ENCODE measurements around the gene EXOC4.
"Not testable (repeated sequence)": the region's sequence is repeated elsewhere in the genome, so short reads cannot be mapped to it uniquely, and the experiment has no call there.

Gene EXOC4

GRCh38 chr7:133962646-133963045, 709.8 kb downstream of the EXOC4 start:
- no peak for DNase-seq

GRCh38 chr7:133963629-133964028, 710.8 kb downstream of the EXOC4 start:
- no peak for DNase-seq

- no peak for DNase-seq
Observed at GRCh38 chr7:133971625-133972024, 718.7 kb downstream of the EXOC4 start.

- no peak for DNase-seq
Observed at GRCh38 chr7:133973710-133974109, 720.8 kb downstream of the EXOC4 start.

DNA sequence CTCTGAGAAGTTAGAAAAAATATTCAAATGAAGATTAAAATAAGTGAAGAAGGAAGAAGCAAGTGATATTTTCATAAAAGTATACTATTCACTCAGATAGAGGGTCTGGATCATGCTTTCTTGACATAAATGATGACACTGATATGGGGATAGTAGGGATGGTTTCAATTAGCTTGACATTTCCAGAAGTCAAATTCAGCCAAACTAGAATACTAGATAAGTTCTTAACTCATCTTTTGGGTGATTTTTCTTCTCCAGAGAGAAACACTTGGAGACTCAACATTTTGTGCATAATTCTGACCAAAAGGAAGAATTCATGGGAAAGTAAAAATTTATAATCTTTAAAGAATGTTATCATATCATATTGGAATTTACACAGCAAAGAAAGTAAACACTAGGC, 722.3 kb downstream of the EXOC4 start:
- DNase-seq = no peak

DNA sequence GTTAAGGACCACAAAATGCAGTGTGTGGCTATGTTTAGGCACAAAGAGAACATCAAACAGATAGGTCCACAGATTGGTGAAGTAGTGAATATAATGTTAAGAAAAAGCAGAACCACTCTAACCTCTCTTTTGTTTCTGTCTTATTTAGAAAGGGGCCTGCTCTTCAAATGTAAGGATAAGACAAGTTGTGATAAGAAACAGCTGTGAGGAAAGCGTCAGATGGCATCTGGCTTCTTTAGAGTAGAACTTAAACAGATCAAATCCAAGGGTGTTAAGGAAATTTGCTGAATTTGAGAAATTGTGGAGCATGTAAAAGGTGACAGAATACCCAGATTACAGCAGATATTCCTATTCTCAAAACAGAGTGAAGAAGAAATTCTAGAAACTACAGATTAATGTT, 723.3 kb downstream of the EXOC4 start:
- DNase-seq = no peak

DNA sequence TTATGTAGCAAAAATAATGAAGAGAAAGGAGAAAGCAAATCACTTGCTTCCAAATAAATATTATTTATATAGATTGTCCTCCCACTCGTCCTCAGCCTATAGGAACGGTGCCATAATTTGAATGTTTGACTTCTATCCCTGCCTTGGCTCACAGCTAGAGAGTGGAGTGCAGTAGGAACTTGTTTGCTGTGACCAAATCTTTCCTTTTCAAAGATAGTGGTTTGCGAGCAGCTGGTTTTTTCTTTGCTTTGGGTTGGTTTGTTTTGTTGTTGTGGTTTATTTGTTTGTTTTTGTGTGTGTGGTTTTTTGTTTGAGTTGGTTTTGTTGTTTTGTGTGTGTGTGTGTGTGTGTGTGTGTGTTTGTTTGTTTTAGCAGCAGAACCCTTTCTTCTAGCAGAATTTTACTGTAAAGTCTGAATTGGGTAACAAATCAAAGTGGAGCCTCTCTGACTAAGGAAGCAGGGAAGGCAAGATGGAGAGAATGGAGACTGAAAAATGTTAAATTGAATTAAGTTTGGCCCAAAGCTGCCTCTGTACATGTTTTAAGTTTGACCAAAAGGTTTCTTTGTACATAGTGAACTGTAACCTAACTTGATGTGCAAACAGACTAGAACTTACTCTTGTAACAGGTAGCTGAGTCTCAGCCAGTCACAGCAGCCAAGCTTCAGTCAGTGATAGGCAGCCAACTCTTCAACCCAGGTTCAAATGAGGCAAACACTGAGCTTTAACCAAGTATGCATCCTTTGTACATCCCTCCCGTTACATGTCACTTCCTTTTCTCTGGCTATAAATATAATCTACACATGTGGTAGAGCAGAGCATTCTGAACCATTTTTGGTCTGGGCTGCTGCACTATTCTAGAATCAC, 724.8 kb downstream of the EXOC4 start:
- DNase-seq = no peak

DNA sequence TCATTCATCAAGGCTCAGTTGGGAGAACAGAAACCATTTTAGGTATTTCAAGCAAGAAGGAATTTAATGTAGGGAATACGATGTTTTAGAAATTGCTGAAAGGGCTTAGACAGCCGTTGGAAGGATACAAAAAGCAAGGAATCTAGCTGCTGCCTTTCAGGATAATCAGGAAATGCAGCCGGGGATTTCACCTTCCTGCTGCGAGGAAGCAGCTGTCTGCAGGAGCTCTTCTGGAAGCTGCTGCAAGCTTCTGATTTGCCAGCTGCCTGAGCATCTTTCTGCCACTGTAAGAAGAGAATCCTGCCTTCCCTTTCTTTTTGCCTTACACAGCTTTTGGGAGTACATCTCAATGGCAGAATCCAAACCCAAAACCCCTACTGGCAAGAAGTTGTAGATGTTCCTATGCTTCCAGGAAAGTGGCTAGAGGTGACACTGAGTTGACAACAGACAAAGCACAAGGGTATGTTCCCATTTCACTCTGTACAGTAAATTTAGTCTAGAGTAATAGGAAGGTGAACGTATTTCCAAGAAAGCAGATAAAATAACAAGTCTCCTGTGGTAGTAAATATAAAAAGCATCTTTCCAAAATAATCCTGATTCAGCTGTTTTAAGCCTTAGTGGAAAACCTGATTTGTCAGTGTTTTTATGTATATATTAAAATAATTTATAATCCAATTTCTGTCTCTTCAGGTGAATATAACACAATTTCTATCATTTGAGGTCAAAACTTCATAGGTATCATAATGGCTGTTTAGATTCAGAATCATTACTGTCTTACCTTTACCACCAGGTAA, 725.8 kb downstream of the EXOC4 start:
- no peak for DNase-seq

DNA sequence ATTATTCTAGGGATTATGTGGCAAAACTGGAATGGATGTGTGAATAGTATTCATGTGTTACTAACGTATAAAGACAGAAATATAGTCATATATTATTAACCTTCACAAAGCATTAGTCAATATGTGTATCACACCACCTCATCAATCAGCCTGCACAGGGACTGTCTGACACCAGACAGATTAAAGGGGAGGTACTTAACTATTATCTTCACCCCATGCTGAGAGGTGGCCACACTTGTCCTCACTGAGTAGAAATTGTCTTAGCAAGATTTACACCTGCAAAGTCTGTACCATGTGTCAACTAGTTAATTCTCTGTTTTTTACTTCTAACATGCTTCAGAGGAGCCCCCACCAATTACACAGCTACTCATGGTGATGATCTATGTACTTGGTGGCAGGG, 727.9 kb downstream of the EXOC4 start:
- DNase-seq = no peak

GRCh38 chr7:133983685-133984419, 731.0 kb downstream of the EXOC4 start:
- no peak for DNase-seq

- no peak for DNase-seq
Observed at GRCh38 chr7:133985300-133985699, 732.4 kb downstream of the EXOC4 start.

- DNase-seq = no peak
Observed at GRCh38 chr7:133987582-133987981, 734.7 kb downstream of the EXOC4 start.

GRCh38 chr7:133993547-133993946, 740.7 kb downstream of the EXOC4 start:
- no peak for DNase-seq

DNA sequence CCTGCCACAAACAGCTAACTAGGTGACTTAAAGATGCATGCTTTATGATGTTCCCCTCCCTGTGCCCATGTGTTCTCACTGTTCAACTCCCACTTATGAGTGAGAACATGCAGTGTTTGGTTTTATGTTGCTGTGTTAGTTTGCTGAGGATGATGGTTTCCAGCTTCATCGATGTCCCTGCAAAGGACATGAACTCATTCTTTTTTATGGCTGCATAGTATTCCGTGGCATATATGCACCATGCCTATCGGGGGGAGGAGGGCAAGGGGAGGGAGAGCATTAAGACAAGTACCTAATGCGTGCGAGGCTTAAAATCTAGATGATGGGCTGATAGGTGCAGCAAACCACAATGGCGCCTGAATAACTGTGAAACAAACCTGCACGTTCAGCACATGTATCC, 741.2 kb downstream of the EXOC4 start:
- DNase-seq = not testable (repeated sequence)

DNA sequence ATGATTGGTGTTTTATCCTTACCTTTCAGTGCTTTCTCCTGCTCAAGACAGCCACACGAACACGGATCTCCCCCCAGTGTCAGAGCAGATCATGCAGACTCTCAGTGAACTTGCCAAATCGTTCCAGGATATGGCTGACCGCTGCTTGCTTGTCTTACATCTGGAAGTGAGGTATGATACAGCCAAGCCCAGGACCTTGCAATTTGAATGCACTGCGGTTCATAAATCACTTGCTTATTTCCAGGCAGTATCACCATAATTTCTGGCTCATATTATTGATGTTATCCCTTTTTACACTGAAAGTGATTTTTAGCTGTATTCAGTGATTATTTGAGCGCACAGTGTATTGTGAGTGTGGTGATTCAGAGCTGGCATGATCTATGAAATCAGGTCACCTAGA, 744.6 kb downstream of the EXOC4 start:
- no peak for DNase-seq

DNA sequence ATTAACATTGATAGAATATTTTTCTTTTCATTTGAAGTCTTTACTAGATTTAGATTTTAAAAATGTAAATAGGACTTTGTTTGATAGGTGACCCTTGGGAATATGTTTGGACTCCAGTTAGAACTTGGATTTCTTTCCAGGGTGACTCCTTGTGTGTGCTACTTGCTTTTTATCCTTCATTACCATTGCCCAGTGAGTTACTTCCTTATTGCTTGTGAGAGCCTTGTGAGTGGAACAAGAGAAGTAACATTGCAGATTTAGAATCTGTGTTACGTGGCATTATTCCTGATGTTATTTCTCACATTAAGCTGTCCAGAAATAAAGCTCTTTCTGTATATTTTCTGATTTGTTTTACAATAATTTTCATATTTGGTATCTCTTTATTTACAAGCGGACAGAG, 746.3 kb downstream of the EXOC4 start:
- no peak for DNase-seq

- no peak for DNase-seq
Observed at GRCh38 chr7:134004829-134005505, 752.1 kb downstream of the EXOC4 start.

- DNase-seq = no peak
Observed at GRCh38 chr7:134009314-134010110, 756.6 kb downstream of the EXOC4 start.

- no peak for DNase-seq
Observed at GRCh38 chr7:134013249-134013648, 760.4 kb downstream of the EXOC4 start.

DNA sequence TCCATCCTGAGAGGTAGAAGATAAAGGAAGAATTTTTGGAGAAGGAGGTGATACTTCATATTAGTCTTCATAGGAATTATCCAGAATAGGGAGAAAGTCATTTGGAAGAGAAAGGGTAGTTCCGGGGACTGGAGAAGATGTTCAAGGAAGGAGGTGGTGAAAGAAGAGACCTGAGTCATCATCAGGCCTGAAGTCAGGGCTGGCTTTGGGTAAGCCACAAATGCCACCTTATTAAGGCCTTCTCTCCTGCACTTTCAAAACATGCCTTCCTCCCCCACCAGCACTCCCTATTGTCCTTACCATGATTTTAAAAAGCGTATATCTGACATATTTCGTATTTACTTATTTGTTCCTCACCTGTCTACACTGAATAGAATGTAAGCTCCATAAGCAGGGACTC, 762.1 kb downstream of the EXOC4 start:
- no peak for DNase-seq

- DNase-seq = peak in 1 of 2 donors; percentile 27
Observed at GRCh38 chr7:134016223-134016941, 763.5 kb downstream of the EXOC4 start.

All from hippocampal formation (tissue), 2 donors.